ENCODE results near the gene MYDGF. TPM values are rescaled to one million over a fixed set of nuclear protein-coding genes. Genes with fewer than 3 reads are reported as not detected.

MYDGF gene
- total and polyA plus RNA-seq, 9 of the 15 experiments (the other 6 are each of a cell fraction or from before 2014, with no cell fraction given), result 4.2 to 141 (median 82.1) TPM

- ChIA-PET CTCF (ENCODE audit: low intra/inter-chr PET ratio) (no interaction called here), POLR2A (no interaction called here)
- no peak for TF ChIP-seq PYGO2 (tag; IDR thresholded peaks at IDR 0.05)
- no peak for TF ChIP-seq BHLHE40 (IDR thresholded peaks at IDR 0.05; ENCODE audit: low read length)
- TF ChIP-seq NR1H2 (CRISPR knock-in tag; IDR thresholded peaks at IDR 0.05), result no peak
- FAIRE-seq (no peak), DNase-seq (ENCODE audit: extremely low read depth in 1 of 4, low spot score in 3 of 4) (no peak), ATAC-seq (no peak)
- H3K9me3 ChIP-seq (replicated peaks; ENCODE audit: control insufficient read depth, insufficient read depth, low read depth, low read length), result no peaks in the 10 kb centered on the region
- no peaks in the 10 kb centered on the region for H4K20me1 ChIP-seq (replicated peaks; ENCODE audit: control insufficient read depth, insufficient read depth, low read length)
- in situ Hi-C loops (cut with MboI), result no loop called here
- intact Hi-C loops (cut with micrococcal nuclease), result no loop called here
- H3K4me1 ChIP-seq (replicated peaks in 1 of 2; ENCODE audit: control insufficient read depth in 2 of 2, insufficient read depth in 2 of 2, low read length in 2 of 2), result peaks cover 0 to 30% of the 10 kb centered on the region in 2 experiments; a peak in 2 of 5 replicates
- no peaks in the 10 kb centered on the region for H3K9me1 ChIP-seq (ENCODE audit: control insufficient read depth, insufficient read depth, low read length)
- no peaks in the 10 kb centered on the region for H3K27me3 ChIP-seq (ENCODE audit: control insufficient read depth in 2 of 2, insufficient read depth in 2 of 2, low read length in 2 of 2)
- H3K79me2 ChIP-seq (ENCODE audit: control insufficient read depth, insufficient read depth, low read length), result no peaks in the 10 kb centered on the region
- H3K9ac ChIP-seq (ENCODE audit: insufficient read depth in 1 of 2, low read depth in 2 of 2, low read length in 2 of 2), result peak overlapping the region in 1 of 2 experiments; percentile 65; a peak in 1 of 4 replicates
- no peak overlapping the region for H3K4me3 ChIP-seq
- H3K27ac ChIP-seq (ENCODE audit: extremely low read depth, low read depth, low read length), result no peak overlapping the region
- no peak overlapping the region for H3K4me2 ChIP-seq (ENCODE audit: insufficient read depth, low read length)
- H2AFZ ChIP-seq (ENCODE audit: low read depth, low read length), result no peak overlapping the region
- 90% methylated on average over 11 of the region's 15 CpGs for WGBS (ENCODE audit: insufficient coverage, low coverage, missing lambda C conversion rate)
- H3K36me3 ChIP-seq (ENCODE audit: control insufficient read depth, insufficient read depth, low read length), result peaks cover 89% of the 10 kb centered on the region; the same call in 2 of the 3 replicates
- no TSS peak for BruUV-seq (replicated peaks)
Observed at GRCh38 chr19:4693471-4694121, 23.5 kb upstream of the MYDGF start.

GRCh38 chr19:4693078-4693350, 22.9 kb upstream of the MYDGF start:
- peaks cover 89% of the 10 kb centered on the region; the same call in 2 of the 3 replicates for H3K36me3 ChIP-seq (ENCODE audit: control insufficient read depth, insufficient read depth, low read length)
- DNase-seq (ENCODE audit: extremely low read depth in 1 of 4, low spot score in 3 of 4), result no peak
- TF ChIP-seq POLR2A (conservative IDR thresholded peaks at IDR 0.05), result no peak
- TF ChIP-seq ZNF3 (CRISPR knock-in tag; IDR thresholded peaks at IDR 0.05), result no peak
- no peak for TF ChIP-seq ZBTB33 (CRISPR knock-in tag; IDR thresholded peaks at IDR 0.05)
- no peak for TF ChIP-seq BCLAF1 (IDR thresholded peaks at IDR 0.05; ENCODE audit: borderline replicate concordance in 1 of 2, control insufficient read depth in 1 of 2, low read depth in 2 of 2, low read length in 1 of 2)
- TF ChIP-seq PTTG1 (tag; IDR thresholded peaks at IDR 0.05; ENCODE audit: low read depth), result no peak
- no peak for TF ChIP-seq SMARCB1 (IDR thresholded peaks at IDR 0.05; ENCODE audit: insufficient read length, low read depth)
- no peak for TF ChIP-seq ZNF174 (CRISPR knock-in tag; IDR thresholded peaks at IDR 0.05)
- TF ChIP-seq RCOR1 (IDR thresholded peaks at IDR 0.05; ENCODE audit: borderline replicate concordance in 1 of 2, low read depth in 2 of 2, low read length in 2 of 2), result no peak

More at GRCh38 chr19:4693078-4693350, 22.9 kb upstream of the MYDGF start:
- FAIRE-seq (no peak), ATAC-seq (no peak)
- Histone ChIP-seq H3K27me3 (ENCODE audit: control insufficient read depth in 2 of 2, insufficient read depth in 2 of 2, low read length in 2 of 2) (no peaks in the 10 kb centered on the region), H3K4me2 (ENCODE audit: insufficient read depth, low read length) (no peak overlapping the region), H3K79me2 (ENCODE audit: control insufficient read depth, insufficient read depth, low read length) (no peaks in the 10 kb centered on the region), H3K9me3 (replicated peaks; ENCODE audit: control insufficient read depth, insufficient read depth, low read depth, low read length) (no peaks in the 10 kb centered on the region), H3K4me3 (no peak overlapping the region), H4K20me1 (replicated peaks; ENCODE audit: control insufficient read depth, insufficient read depth, low read length) (no peaks in the 10 kb centered on the region), H3K27ac (ENCODE audit: extremely low read depth, low read depth, low read length) (no peak overlapping the region), H3K9ac (ENCODE audit: insufficient read depth in 1 of 2, low read depth in 2 of 2, low read length in 2 of 2) (no peak overlapping the region; a peak in 1 of 4 replicates), H3K9me1 (ENCODE audit: control insufficient read depth, insufficient read depth, low read length) (no peaks in the 10 kb centered on the region), H2AFZ (ENCODE audit: low read depth, low read length) (no peak overlapping the region), H3K4me1 (replicated peaks in 1 of 2; ENCODE audit: control insufficient read depth in 2 of 2, insufficient read depth in 2 of 2, low read length in 2 of 2) (peaks cover 0 to 33% of the 10 kb centered on the region in 2 experiments; a peak in 2 of 5 replicates)
- in situ Hi-C loops (cut with MboI), result no loop called here
- POLR2A ChIA-PET, result interaction anchor here (0.5 kb wide), 1 partner anchor 13 kb away, joined by 3 read pairs; no protein-coding TSS in a partner anchor
- CTCF ChIA-PET (ENCODE audit: low intra/inter-chr PET ratio), result no interaction called here
- no TSS peak for BruUV-seq (replicated peaks)
- WGBS (ENCODE audit: insufficient coverage, low coverage, missing lambda C conversion rate), result 98% methylated on average over 4 of the region's 7 CpGs
- intact Hi-C loops (cut with micrococcal nuclease), result no loop called here

Data from K562 (cell line).